SK-N-SH treated with all-trans-retinoic acid at 6 μM for 48 hours (cell line): ENCODE data around the gene GRB14.

Experiments
- ATAC-seq: fragments of 200-7000 bp; cut with Tn5 transposase; 3 replicates; pipeline ENCODE4 v1.9.1; 2020; ENCODE audit warnings: mild to moderate bottlenecking, moderate library complexity
- ARNTL ChIP-seq: fragments of 450-650 bp; formaldehyde crosslinking; IDR thresholded peaks from 2 replicates; pipeline ENCODE4 v1.5.0; 2020; ENCODE audit warnings: low read depth, mild to moderate bottlenecking, moderate library complexity, borderline replicate concordance
- CREB5 ChIP-seq: fragments of 250-450 bp; sonication (Bioruptor Pico); IDR thresholded peaks from 2 replicates; pipeline ENCODE4 v1.5.1; 2020; ENCODE audit warnings: low read depth, mild to moderate bottlenecking, moderate library complexity
- CSDC2 ChIP-seq: fragments of 250-450 bp; sonication (Bioruptor Pico); IDR thresholded peaks from 2 replicates; pipeline ENCODE4 v1.5.0; 2020; ENCODE audit warnings: mild to moderate bottlenecking, moderate library complexity
- CSRNP3 ChIP-seq: fragments of 250-450 bp; sonication (Bioruptor Pico); IDR thresholded peaks from 2 replicates; pipeline ENCODE4 v1.5.1; 2021; ENCODE audit warnings: mild to moderate bottlenecking, moderate library complexity
- ESRRG ChIP-seq: fragments of 250-450 bp; sonication (Bioruptor Pico); IDR thresholded peaks from 2 replicates; pipeline ENCODE4 v1.6.1; 2021; ENCODE audit warnings: mild to moderate bottlenecking
- GLIS3 ChIP-seq: fragments of 250-450 bp; sonication (Bioruptor Pico); IDR thresholded peaks from 2 replicates; pipeline ENCODE4 v1.5.0; 2020; ENCODE audit warnings: mild to moderate bottlenecking, moderate library complexity
- ISL1 ChIP-seq: fragments of 250-450 bp; sonication (Bioruptor Pico); IDR thresholded peaks from 2 replicates; pipeline ENCODE4 v2.1.2; 2022; ENCODE audit warnings: mild to moderate bottlenecking, moderate library complexity
- OSR1 ChIP-seq: fragments of 250-450 bp; sonication (Bioruptor Pico); IDR thresholded peaks from 2 replicates; pipeline ENCODE4 v1.8.0; 2022; ENCODE audit warnings: moderate library complexity, mild to moderate bottlenecking, inconsistent platforms
- PATZ1 ChIP-seq: fragments of 250-450 bp; sonication (Bioruptor Pico); IDR thresholded peaks from 2 replicates; pipeline ENCODE4 v1.8.0; 2020; ENCODE audit warnings: mild to moderate bottlenecking, moderate library complexity, borderline replicate concordance
- POU6F1 ChIP-seq: fragments of 250-450 bp; sonication (Bioruptor Pico); IDR thresholded peaks from 2 replicates; pipeline ENCODE4 v1.8.0; 2021; ENCODE audit warnings: low read depth, mild to moderate bottlenecking, moderate library complexity, borderline replicate concordance
- PPARA ChIP-seq: fragments of 250-450 bp; sonication (Bioruptor Pico); IDR thresholded peaks from 2 replicates; pipeline ENCODE4 v1.5.0; 2020; ENCODE audit warnings: mild to moderate bottlenecking, borderline replicate concordance
- RARB ChIP-seq: fragments of 250-450 bp; sonication (Bioruptor Pico); IDR thresholded peaks from 2 replicates; pipeline ENCODE4 v1.8.0; 2021; ENCODE audit warnings: mild to moderate bottlenecking, moderate library complexity
- SNAI2 ChIP-seq: fragments of 250-450 bp; sonication (Bioruptor Pico); IDR thresholded peaks from 2 replicates; pipeline ENCODE4 v1.5.0; 2020; ENCODE audit warnings: mild to moderate bottlenecking, moderate library complexity
- TCF4 ChIP-seq: fragments of 250-450 bp; sonication (Bioruptor Pico); IDR thresholded peaks from 2 replicates; pipeline ENCODE4 v1.8.0; 2021; ENCODE audit warnings: mild to moderate bottlenecking, moderate library complexity, borderline replicate concordance
- TOX ChIP-seq: fragments of 250-450 bp; sonication (Bioruptor Pico); IDR thresholded peaks from 2 replicates; pipeline ENCODE4 v1.8.0; 2021; ENCODE audit warnings: mild to moderate bottlenecking, moderate library complexity, borderline replicate concordance
- ZC3H10 ChIP-seq: fragments of 250-450 bp; sonication (Bioruptor Pico); IDR thresholded peaks from 2 replicates; pipeline ENCODE4 v1.5.1; 2021; ENCODE audit warnings: mild to moderate bottlenecking, moderate library complexity
- ZFP3 ChIP-seq: fragments of 250-450 bp; sonication (Bioruptor Pico); IDR thresholded peaks from 2 replicates; pipeline ENCODE4 v1.5.0; 2020; ENCODE audit warnings: mild to moderate bottlenecking, moderate library complexity
- ZFP30 ChIP-seq: fragments of 450-650 bp; formaldehyde crosslinking; IDR thresholded peaks from 2 replicates; pipeline ENCODE4 v1.5.0; 2022; ENCODE audit warnings: mild to moderate bottlenecking, moderate library complexity
- ZNF565 ChIP-seq: fragments of 450-650 bp; formaldehyde crosslinking; conservative IDR thresholded peaks from 2 replicates; pipeline ENCODE4 v1.5.0; 2020; ENCODE audit warnings: low read depth, mild to moderate bottlenecking, moderate library complexity
- ZNF70 ChIP-seq: fragments of 450-650 bp; formaldehyde crosslinking; IDR thresholded peaks from 2 replicates; pipeline ENCODE4 v1.5.0; 2020; ENCODE audit warnings: mild to moderate bottlenecking, moderate library complexity
- ZNF8 ChIP-seq: fragments of 450-650 bp; formaldehyde crosslinking; IDR thresholded peaks from 2 replicates; pipeline ENCODE4 v1.5.0; 2020; ENCODE audit warnings: mild to moderate bottlenecking, moderate library complexity

The GRB14 gene

GRCh38 chr2:164606557-164606956, 14.7 kb downstream of the GRB14 start:
- TF ChIP-seq TCF4 (CRISPR knock-in tag), result no peak
- no peak for TF ChIP-seq ZC3H10
- no peak for TF ChIP-seq PPARA (CRISPR knock-in tag)
- TF ChIP-seq ESRRG (CRISPR knock-in tag), result no peak
- TF ChIP-seq ZNF70 (CRISPR knock-in tag), result no peak
- TF ChIP-seq GLIS3 (CRISPR knock-in tag), result no peak
- no peak for TF ChIP-seq RARB
- TF ChIP-seq PATZ1 (CRISPR knock-in tag), result no peak
- no peak for TF ChIP-seq ISL1 (CRISPR knock-in tag)
- no peak for TF ChIP-seq SNAI2
- no peak for TF ChIP-seq ARNTL (CRISPR knock-in tag)
- peak; percentile 95 for ATAC-seq

- TF ChIP-seq PATZ1 (CRISPR knock-in tag) (no peak), GLIS3 (CRISPR knock-in tag) (no peak), SNAI2 (no peak), CSDC2 (CRISPR knock-in tag) (no peak), ZFP3 (no peak), ZC3H10 (no peak), RARB (no peak), ZNF70 (CRISPR knock-in tag) (no peak), TOX (CRISPR knock-in tag) (no peak), ARNTL (CRISPR knock-in tag) (no peak), TCF4 (CRISPR knock-in tag) (no peak), ZNF8 (no peak), ZNF565 (CRISPR knock-in tag) (no peak), CSRNP3 (CRISPR knock-in tag) (no peak)
- TF ChIP-seq, all 23 proteins: peak for 0
- no peak for ATAC-seq
Observed at GRCh38 chr2:164605295-164605694, 16.0 kb downstream of the GRB14 start.

- ATAC-seq, result no peak
- TF ChIP-seq ISL1 (CRISPR knock-in tag) (peak; percentile 26; the same call in 1 of the 2 replicates), ARNTL (CRISPR knock-in tag) (no peak)
Observed at GRCh38 chr2:164600763-164601162, 20.5 kb downstream of the GRB14 start.

- TF ChIP-seq TOX (CRISPR knock-in tag), result no peak
- TF ChIP-seq GLIS3 (CRISPR knock-in tag), result no peak
- no peak for TF ChIP-seq OSR1 (CRISPR knock-in tag)
- no peak for TF ChIP-seq RARB
- TF ChIP-seq ESRRG (CRISPR knock-in tag), result no peak
- TF ChIP-seq PPARA (CRISPR knock-in tag), result no peak
- no peak for TF ChIP-seq ARNTL (CRISPR knock-in tag)
- ATAC-seq, result peak; percentile 97
Observed at GRCh38 chr2:164599954-164600589, 21.2 kb downstream of the GRB14 start.

- no peak for TF ChIP-seq ZC3H10
- TF ChIP-seq CSRNP3 (CRISPR knock-in tag), result no peak
- TF ChIP-seq TOX (CRISPR knock-in tag), result no peak
- no peak for TF ChIP-seq ESRRG (CRISPR knock-in tag)
- no peak for TF ChIP-seq PPARA (CRISPR knock-in tag)
- TF ChIP-seq ZFP30 (CRISPR knock-in tag), result no peak
- TF ChIP-seq ZNF8, result no peak
- TF ChIP-seq CREB5, result no peak
- TF ChIP-seq SNAI2, result no peak
- no peak for TF ChIP-seq POU6F1 (CRISPR knock-in tag)
- no peak for TF ChIP-seq CSDC2 (CRISPR knock-in tag)
- TF ChIP-seq TCF4 (CRISPR knock-in tag), result no peak
- no peak for ATAC-seq
Observed at GRCh38 chr2:164597983-164598382, 23.3 kb downstream of the GRB14 start.
